ENCODE results near the gene OR10D3. TPM values are rescaled to one million over a fixed set of nuclear protein-coding genes. Genes with fewer than 3 reads are reported as not detected.

Gene OR10D3
- polyA plus RNA-seq, 1 experiment = not detected

- POLR2A ChIA-PET = no interaction called here
- no peaks in the 10 kb centered on the region for H3K27me3 ChIP-seq (ENCODE audit: control insufficient read depth, insufficient read depth, low read length)
- H3K4me3 ChIP-seq (ENCODE audit: low read depth, low read length) = no peak overlapping the region
- TF ChIP-seq, protein P1, sequence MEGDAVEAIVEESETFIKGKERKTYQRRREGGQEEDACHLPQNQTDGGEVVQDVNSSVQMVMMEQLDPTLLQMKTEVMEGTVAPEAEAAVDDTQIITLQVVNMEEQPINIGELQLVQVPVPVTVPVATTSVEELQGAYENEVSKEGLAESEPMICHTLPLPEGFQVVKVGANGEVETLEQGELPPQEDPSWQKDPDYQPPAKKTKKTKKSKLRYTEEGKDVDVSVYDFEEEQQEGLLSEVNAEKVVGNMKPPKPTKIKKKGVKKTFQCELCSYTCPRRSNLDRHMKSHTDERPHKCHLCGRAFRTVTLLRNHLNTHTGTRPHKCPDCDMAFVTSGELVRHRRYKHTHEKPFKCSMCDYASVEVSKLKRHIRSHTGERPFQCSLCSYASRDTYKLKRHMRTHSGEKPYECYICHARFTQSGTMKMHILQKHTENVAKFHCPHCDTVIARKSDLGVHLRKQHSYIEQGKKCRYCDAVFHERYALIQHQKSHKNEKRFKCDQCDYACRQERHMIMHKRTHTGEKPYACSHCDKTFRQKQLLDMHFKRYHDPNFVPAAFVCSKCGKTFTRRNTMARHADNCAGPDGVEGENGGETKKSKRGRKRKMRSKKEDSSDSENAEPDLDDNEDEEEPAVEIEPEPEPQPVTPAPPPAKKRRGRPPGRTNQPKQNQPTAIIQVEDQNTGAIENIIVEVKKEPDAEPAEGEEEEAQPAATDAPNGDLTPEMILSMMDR (IDR thresholded peaks at IDR 0.05; ENCODE audit: insufficient read depth, low read depth, low read length) = no peak
- CTCF ChIA-PET = interaction anchor here (0.9 kb wide), 1 partner anchor 99 kb away, joined by 3 read pairs; no protein-coding TSS in a partner anchor
- no peak for DNase-seq (ENCODE audit: low read depth)
- no peaks in the 10 kb centered on the region for H3K36me3 ChIP-seq (ENCODE audit: control insufficient read depth, insufficient read depth, low read length)
These were observed 12.2 kb upstream of the OR10D3 start for GRCh38 chr11:124170801-124171586.

- POLR2A ChIA-PET = no interaction called here
These were observed 11.0 kb upstream of the OR10D3 start for GRCh38 chr11:124172101-124172500.

DNA sequence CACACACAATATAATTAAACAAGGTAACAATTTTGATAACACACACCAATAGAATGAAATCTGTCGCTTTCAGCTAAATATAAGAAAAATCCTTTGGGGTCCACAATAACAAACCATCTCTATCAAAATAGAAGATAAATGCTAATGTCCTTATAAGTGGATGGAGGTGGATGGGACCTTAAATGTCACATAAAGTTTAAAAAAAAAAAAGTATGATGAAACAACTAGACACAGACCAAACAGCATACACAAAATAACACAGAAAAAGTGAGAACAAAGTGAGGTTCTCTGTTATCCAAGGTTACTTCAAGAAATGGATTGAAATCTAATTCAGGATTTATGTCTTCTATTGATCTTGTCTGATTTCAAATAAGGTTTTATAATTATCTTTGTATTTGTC is 10.5 kb upstream of the OR10D3 start:
- CTCF ChIA-PET = interaction anchor here (1.3 to 2.5 kb wide), 2 partner anchors 22 to 101 kb away, joined by 3 to 12 read pairs; no protein-coding TSS in a partner anchor
- POLR2A ChIA-PET = no interaction called here

More at GRCh38 chr11:124172101-124172500, 11.0 kb upstream of the OR10D3 start:
- no peak for DNase-seq (ENCODE audit: low read depth)
- Histone ChIP-seq H3K27me3 (ENCODE audit: control insufficient read depth, insufficient read depth, low read length) (no peaks in the 10 kb centered on the region), H3K4me3 (ENCODE audit: low read depth, low read length) (no peak overlapping the region), H3K36me3 (ENCODE audit: control insufficient read depth, insufficient read depth, low read length) (no peaks in the 10 kb centered on the region)
- CTCF ChIA-PET = no interaction called here
- TF ChIP-seq, protein P1 (IDR thresholded peaks at IDR 0.05; ENCODE audit: insufficient read depth, low read depth, low read length) = no peak

DNA sequence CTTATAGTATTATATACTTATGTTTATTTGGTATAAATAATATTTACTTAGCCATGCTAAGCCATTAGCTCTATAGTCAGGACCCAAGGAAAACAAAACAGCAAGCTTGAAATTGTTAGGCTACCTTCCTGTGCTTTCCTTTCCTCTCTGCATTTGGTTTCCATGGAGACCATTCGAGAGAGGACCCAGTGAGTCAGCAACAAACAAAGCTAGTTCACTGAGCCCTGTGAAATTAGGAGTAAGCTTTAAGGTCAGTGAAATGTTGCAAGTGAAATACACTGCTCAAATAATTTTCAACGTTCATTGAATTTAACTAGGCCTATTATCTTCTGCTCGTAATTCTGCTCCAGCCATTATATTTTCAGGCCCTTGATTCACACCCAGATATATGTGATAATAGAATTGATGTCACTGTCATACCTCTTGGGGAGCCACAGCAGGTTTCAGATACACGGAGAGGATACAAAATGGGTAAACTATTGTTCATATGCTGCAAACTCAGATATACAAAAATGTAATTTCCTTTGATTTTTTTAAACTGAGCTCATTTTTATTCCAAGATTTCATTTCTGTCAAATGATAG is 9.1 kb upstream of the OR10D3 start:
- CTCF ChIA-PET = interaction anchor here (2.5 kb wide), 1 partner anchor 20 kb away, joined by 12 read pairs; no protein-coding TSS in a partner anchor

More for the DNA sequence above, 10.5 kb upstream of the OR10D3 start:
- Histone ChIP-seq H3K4me3 (ENCODE audit: low read depth, low read length) (no peak overlapping the region), H3K36me3 (ENCODE audit: control insufficient read depth, insufficient read depth, low read length) (no peaks in the 10 kb centered on the region), H3K27me3 (ENCODE audit: control insufficient read depth, insufficient read depth, low read length) (no peaks in the 10 kb centered on the region)
- TF ChIP-seq, protein P1 (IDR thresholded peaks at IDR 0.05; ENCODE audit: insufficient read depth, low read depth, low read length) = no peak
- no peak for DNase-seq (ENCODE audit: low read depth)

More for the DNA sequence above, 9.1 kb upstream of the OR10D3 start:
- no peak for DNase-seq (ENCODE audit: low read depth)
- no peak overlapping the region for H3K4me3 ChIP-seq (ENCODE audit: low read depth, low read length)
- no peaks in the 10 kb centered on the region for H3K27me3 ChIP-seq (ENCODE audit: control insufficient read depth, insufficient read depth, low read length)
- TF ChIP-seq, protein P1 (IDR thresholded peaks at IDR 0.05; ENCODE audit: insufficient read depth, low read depth, low read length) = no peak
- POLR2A ChIA-PET = no interaction called here
- H3K36me3 ChIP-seq (ENCODE audit: control insufficient read depth, insufficient read depth, low read length) = no peaks in the 10 kb centered on the region

Measured in BJ (cell line).